ENCODE measurements around the gene NMNAT2.
A peak's percentile ranks its signal among the peaks of the same experiment; 100 is the strongest.

NMNAT2 gene

DNA sequence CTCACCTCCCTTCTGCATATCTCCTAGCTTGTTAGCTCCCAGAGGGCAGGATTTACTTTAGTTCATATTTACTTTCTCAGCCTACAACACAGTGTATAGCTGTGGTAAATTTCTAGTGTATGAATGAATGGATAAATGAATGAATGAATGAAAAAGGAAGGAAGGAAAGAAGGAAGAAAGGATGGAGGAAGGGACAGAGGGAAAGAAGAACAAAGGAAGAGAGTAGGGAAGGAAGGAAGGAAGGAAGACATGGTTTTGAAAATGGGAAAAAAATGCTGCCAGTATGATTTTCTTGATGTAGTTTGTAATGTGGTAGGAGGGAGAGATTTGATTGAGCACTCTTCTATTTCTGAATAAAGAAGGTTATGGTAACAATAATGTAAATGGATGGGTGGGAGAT lies 185.1 kb downstream of the NMNAT2 start:
- no peak for DNase-seq

DNA sequence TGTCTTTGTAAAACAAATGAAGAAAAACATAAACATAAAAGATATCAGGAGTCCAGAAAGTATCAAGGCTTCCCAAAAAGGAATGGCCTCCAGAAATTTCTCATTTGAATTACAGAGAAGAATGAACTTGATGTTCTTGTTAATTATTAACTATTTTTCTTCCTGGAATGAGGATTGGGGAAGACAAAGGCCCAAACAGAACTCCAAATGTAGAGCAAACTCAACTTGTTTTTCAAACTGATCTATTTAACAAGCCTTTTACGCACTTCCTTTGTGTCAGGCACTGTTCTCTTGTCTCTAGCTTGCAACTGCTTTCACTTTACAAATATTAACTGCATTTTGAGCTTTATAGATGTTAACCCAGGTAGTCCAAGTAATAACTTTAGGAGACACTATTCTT lies 186.6 kb downstream of the NMNAT2 start:
- no peak for DNase-seq

DNA sequence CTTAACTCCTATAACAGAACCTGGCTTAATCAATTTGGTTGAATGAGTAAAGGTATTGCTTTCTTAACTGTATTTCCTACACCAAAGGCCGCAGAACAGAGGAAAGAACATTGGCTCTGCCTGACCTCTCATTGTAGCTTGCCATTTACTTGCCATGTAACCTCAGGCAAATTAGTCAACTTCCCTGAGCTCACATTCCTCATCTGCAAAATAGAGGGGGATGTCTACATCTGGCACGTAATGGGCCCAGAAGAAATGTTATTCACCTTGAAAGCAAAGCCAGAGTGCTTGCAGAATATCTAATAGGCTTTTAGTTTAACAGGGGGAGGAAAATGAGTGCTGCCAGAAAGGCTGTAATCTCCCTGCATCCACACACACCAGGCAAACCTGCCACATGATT lies 187.8 kb downstream of the NMNAT2 start:
- no peak for DNase-seq

DNA sequence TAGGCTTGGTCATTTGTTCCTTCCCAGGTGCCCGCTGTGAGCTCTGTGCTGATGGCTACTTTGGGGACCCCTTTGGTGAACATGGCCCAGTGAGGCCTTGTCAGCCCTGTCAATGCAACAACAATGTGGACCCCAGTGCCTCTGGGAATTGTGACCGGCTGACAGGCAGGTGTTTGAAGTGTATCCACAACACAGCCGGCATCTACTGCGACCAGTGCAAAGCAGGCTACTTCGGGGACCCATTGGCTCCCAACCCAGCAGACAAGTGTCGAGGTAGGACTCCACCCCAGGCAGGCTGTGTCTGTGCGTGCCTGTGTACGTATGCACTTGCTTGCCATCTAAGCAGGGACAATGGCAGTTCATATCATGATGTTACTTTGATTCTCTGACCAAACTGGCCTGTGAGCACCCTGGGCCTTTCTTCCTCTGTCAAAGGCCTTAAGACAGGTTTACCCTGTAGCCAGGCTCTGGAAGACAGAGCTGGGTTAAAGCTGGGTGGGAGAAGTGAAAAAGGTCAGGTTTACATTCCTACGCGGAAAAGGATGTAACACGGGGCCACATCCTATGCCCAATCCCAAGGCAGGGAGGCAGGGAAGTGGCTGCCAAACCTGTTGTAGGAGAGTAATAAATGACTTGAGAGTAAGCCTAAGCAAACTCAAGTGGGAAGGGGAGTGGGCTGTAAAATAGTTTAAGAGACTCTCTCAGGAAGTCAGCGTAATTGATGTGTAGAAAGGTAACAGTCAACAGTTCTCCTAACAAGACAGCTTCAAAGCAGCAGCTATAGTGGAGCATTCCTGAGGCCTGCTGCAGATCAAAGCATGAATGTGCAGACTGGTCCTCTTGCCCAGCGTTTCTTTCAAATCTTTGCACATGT lies 189.6 kb downstream of the NMNAT2 start:
- no peak for DNase-seq

DNA sequence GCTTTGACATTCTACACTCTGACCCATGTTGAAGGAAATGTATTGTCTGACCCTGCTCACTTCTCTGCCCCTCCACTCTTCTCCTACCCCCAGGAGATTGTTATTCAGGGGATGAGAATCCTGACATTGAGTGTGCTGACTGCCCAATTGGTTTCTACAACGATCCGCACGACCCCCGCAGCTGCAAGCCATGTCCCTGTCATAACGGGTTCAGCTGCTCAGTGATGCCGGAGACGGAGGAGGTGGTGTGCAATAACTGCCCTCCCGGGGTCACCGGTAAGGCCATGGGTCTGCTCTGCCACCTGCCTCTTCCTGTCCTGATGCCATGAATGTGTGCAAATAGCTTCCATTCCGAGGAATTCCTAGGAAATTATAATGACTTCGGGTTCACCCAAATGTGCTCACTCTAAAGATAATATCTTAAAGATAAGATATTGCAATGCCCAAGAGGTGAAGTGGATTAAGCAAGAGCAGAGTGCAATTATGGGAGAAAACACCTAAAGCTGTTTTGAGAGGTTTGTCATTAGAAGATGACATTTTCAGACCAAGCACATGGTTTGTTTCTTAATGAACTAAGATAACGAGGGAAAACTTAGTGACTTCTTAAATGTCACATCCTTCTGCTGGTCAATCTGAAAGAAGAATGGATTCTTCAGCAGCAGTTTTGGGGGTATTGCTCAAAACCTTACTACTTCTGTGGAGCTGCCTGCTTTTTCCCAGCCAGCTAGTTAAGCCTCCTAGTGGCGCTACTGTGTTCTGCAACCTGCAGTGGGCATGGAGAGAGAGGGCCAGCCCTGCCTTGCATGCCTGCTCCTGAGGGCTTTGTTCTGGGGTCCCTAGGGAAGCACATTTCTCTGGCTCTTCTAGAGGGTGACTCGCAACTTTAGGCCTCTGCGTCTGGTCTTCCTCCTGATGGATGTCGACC lies 190.5 kb downstream of the NMNAT2 start:
- DNase-seq, result no peak

DNA sequence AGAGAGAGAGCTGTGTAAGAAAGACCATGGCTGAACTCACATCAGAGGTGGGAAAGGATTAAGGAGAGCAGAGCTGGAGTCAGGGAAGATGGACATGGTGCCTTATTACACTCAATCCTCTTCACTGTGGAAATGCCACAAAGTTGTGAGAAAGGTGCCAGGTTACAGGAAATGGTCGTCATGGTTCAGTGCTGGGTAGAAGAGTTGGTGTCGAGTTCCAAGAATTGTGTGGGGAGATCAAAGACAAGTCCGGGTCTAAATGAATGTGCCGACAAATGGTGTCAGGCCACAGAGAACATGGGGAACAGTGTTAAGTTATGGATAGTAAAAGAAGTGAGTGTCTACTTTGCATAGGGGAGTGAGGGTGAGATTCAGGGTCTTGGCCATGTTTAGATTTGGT lies 191.2 kb downstream of the NMNAT2 start:
- DNase-seq, result no peak

DNA sequence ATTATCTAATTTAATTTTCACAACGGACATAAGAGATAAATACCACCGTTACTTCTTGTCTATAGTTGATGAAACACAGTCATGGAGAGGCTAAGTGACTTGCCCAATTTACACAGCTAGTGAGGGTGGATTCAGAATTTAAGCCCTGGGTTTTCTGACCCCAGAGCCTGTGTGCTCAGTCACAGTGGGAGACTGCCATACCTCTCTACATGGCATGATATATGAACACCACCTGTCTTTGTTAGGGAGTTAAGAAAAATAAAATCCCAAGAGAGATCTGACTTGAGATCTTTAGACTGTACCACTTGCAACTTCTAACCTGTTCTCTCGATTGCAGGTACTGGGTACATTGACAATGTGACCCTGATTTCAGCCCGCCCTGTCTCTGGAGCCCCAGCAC lies 191.8 kb downstream of the NMNAT2 start:
- no peak for DNase-seq

DNA sequence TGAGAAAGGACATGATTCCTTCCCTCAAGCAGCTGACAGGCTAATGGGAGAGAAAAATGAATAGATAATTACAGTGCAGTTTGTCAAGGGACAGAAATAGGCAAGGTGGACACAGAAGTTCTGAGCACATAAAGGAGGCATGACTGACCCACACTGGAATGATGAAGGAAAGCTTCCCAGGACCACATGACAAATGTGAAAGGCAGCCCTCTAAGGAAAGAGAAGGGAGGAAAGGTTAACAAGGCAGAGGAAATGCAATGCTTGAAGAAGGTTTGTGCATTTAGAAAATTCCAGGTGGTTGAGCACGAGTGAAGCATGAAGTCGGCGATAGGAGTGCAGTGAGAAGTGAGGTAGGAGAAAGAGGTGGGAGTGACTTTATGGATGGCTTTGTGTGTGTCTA lies 194.7 kb downstream of the NMNAT2 start:
- DNase-seq, result no peak

DNA sequence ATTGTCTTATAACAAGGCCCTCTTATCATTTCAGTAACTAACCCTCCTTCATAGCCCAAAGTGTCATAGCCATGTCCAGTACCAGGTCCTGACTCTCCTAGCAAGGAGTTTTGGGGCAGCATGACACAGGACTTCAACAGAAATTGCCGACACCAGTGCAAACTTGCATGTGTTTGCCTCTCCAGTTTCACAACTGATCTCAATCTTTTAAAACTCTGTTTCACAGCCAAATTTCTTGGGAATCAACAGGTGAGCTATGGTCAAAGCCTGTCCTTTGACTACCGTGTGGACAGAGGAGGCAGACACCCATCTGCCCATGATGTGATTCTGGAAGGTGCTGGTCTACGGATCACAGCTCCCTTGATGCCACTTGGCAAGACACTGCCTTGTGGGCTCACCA lies 195.3 kb downstream of the NMNAT2 start:
- no peak for DNase-seq

DNA sequence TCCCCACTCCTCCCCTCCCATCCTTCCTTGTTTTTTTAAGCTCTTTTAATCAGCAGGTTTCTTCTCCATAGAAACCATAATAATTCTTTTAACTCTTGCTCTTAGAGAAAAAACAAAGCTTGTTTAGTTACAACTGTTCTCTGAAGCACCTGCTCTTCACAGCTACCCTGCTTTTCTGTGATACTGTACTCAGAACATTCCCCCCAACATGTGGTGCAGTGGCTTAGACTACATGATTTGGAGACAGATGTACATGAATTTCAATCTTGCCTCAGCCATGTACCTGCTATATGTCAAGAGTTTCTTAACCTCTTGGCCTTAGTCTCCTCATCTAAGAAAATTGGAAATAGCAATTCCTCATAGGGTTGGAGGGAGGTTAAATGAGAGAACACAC lies 198.6 kb downstream of the NMNAT2 start:
- no peak for DNase-seq

DNA sequence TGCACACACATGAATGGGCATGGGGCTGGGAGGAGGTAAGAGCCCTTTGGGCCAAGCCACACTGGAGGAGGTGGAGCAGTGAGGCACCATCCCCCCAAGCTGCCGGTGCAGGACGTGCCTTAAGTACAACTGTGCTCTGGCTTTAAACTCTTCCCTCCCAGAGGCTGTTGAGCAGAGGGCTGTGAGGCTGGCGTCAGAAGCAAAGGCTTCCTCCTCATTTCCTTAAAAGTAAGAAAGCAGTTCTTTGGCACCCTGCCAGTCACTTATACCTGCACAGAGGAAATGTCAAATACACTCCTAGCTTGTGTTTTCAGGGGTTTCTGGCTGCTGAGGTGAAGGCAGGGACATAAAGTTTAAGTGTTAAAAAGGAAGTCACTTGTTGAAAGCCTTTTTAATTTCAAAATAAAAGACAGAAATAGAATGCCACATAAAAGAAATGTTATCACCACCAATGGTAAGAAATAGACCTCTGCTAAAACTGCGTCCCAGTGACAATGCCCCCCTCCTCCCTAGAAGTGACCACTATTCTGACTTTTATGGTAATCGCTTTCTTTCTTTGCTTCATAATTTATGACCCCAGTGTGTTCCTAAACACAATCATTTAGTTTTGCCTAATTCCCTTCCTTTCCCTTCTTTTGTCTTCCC lies 199.1 kb downstream of the NMNAT2 start:
- DNase-seq, result peak; percentile 47

DNA sequence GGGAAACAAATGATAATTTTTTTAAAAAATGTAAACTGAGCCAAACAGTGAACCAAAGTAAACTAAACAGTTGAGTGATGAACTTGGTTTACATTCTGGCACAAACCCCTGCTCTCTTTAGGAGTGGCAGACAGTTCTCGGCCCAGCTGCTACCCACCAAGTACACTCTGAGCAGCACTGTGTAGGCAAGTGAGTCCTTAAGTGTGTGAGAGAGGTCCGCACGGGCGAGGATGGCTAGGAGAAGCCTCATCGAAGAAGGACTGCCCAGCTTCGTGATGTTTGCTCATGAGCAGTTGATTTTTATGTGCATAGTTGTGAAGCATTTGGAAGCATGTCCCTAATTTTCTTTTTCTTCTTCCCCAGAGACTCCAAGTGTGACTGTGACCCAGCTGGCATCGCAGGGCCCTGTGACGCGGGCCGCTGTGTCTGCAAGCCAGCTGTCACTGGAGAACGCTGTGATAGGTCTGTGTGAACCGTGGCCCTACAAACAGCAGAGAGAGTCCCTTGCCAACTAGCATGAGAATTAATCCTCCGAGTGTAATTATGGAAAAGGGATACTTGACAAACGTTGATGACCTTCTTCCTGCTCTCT lies 200.1 kb downstream of the NMNAT2 start:
- DNase-seq, result no peak

DNA sequence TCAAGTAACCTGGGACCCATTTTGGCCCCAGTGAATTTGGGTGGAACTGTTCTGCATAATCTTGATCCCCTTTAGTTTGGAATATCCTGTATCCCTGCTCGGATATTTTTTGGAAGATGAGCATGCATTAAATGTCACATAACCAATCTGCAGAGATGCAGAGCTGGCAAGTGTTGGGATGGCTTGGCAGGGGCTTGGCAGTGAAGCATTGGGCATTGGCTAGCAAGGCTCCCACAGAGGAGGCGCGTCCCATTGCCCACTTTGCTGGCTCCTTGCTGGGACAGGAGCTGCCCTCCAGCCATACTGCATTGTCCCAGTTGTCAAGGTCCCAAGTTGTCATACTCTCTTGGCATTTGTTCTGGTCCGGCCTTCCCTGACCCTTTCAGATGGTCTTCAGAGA lies 202.2 kb downstream of the NMNAT2 start:
- no peak for DNase-seq

DNA sequence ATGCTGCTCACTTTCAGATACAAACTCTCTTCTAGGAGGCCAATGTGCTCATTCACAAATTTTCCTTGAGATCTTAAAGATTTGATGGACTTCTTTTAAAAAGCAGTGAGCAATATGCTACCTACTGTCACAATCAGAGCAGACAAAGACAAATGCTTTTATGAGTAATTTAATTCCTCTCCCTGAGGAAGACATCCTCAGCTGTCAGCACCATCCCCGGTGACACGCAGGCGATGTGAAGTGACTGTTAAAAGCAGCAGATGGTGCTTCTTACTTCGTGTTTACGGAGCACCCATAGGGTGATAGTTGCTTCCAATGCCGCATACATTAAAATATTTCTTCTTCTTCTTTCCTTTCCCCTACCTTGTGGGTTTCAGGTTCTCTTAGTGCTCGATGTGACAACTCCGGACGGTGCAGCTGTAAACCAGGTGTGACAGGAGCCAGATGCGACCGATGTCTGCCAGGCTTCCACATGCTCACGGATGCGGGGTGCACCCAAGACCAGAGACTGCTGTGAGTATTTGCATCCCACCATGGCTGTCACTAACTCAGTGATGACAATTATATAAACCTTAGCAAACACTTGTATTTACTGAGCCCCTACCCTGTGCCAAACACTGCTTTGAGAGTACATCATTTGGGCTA lies 203.0 kb downstream of the NMNAT2 start:
- DNase-seq, result no peak

DNA sequence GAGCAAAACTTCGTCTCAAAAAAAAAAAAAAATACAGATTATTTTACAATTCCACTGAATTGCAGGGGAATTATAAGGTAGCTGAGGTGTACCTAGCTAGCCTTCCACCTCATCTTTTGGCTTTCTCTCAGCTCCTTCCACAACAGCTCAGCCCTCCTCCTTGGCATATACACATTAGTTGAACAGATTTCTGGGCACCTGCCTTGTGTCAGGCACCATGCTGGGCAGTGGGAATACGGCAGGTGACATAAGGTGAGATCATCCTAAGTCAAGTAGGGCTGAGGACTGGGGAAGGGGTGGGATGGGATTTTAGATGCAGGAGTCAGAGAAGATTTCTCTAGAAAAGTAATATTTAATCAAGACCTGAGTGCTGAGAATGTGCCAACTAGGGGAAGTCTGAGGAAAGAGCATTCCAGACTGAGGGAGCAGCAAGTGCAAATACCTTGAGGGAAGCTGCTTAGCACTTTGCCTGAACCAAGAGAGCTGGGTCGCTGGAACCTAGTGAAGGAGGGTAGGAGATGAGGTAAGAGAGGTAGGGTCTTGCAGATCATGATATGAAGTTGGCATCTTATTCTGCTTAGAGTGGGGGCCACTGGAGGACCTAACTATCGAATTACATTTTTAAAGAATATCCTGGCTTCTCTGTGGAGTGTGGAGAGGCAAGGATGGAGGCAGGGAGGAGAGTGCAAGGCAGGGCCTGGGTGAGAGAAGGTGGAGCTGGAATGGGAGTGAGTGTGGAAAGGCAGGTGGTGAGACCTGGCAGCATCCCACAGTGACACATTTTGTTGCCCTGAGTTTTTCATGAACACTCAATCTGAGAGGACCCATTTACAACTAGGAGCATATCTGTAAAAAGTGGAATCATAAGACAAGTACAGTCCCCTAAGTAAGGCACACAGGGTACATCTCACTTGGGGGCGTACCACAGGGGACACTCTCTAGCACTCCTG lies 203.9 kb downstream of the NMNAT2 start:
- no peak for DNase-seq

DNA sequence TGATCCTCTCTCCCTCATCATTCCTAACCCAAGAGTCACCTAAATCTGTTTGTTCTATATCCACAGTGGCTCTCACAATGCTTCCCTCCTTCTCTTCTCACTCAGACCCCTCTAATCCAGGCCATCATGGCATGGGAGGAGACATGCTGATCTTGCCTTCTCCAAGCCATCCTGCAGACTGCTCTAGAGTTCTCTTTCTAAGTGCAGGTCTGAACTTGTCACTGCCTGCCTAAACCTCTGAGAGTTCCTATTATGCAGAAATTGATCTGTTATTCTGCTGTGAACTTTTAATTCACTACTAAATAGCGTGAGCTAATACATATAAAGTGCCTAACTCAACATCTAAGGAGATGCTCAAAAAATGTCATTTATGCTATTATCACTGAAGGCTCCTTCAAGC lies 205.3 kb downstream of the NMNAT2 start:
- no peak for DNase-seq

DNA sequence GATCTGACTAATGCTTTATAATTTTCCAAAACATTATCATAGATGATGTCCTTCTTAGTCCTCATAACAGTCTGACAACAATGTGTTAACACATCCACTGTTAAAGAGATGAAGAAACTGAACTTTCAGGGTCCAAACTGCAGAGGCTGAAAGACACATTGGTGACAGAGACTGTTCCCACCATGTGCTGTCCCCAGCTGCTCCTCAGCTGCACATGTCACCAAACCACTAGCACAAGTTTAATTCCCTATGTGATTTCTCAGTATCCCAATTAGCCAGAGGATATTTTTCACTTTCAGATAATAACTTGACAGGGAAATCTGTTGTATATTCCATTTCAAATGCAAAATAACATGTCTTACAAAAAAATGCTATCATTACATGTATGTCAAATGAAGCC lies 207.5 kb downstream of the NMNAT2 start:
- no peak for DNase-seq

DNA sequence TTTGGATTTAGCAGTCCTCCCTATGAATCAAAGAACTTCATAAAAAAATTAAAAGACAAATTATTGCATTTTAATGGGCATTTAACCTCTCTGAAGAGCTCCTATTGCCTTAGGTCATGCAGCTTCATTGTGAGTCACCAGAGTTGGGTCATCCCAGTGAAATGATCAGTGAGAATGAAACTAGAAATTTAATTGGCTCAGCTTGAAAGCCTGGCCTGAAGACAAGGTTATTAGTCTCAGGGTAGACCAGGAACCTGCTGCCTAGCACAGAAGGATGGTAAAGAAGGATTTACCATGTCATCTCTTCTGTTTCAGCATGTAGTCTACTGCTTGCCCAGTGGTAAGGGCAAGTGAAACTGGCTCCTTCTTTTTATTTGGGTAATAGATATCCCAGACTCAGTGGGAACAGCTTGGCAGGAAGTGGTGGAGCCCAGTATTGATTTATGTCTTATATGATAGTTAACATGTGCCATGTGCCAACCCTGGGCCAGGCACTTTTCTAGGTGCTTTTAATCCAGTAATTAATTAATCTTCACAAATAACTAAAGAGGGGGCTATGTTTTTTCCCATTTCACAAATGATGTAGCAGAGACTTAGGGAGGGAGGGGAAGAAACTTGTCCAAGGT lies 208.5 kb downstream of the NMNAT2 start:
- DNase-seq, result no peak

DNA sequence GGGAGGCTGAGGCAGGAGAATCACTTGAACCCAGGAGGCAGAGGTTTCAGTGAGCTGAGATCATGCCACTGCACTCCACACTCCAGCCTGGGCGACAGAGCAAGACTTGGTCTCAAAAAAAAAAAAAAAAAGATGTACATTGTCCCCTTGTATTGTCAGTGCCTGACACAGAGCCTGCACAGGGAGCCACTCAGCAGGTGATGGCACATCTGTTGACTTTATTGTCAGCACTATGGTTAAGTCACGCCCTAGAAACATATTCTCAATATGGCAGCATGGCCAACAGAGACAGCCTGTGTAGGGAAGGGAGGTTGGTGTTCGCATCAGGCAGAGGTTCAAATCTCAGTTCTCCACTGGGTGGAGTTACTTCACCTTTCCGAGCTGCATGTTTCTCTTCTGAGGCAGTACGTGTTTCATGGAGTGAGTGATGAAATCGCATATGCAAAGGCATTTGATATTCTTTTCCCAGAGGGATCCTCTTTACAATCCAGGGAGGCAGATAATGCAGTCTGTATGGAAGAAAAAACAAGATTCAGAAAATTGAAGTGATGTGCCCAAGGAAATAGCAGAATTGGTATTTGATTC lies 211.6 kb downstream of the NMNAT2 start:
- DNase-seq, result no peak

DNA sequence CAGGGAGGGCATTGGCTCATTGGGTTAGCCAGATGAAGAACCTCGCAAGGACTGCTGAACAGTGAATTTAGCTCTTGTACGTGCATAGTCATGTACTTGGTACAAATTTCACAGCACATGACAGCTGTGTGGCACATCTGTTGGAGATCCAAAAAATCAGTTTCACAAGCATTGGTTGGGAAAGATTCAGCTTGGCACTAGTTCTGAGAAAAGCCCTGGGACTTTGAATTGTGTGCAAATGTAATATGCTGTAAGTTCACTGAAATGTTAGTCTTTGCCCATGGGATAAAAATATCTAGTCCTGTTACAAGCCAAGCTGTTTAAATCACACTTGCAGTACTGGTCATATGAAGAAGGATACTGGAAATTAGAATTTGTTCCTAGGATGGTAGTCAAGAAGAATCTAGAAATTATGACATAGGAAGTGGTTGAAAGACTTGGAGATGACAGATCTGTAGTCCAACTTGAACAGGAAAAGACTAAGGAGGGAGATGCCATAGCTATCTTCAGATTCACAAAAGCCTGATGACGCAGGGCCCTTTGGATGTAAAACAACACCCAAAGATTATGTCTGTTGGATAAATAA lies 212.9 kb downstream of the NMNAT2 start:
- no peak for DNase-seq

Data from CD4-positive, alpha-beta T cell treated with Interleukin-15 for 1 hour (primary cell).